ENCODE data around the gene PGGHG.

GRCh38 chr11:288478-289397 is at the start of gene PGGHG:
- no peak for TF ChIP-seq EZH2phosphoT487 (IDR thresholded peaks at IDR 0.05; ENCODE audit: borderline replicate concordance)
- no peak for TF ChIP-seq CTCF (conservative IDR thresholded peaks at IDR 0.05; ENCODE audit: low read length)
